Adrenal gland (tissue), 5 donors: ENCODE results near the gene TFF2.

Experiments used
- CTCF ChIP-seq, 6 experiments: fragments of 450-650 bp in 4 of 6; fragments of 200-600 bp in 2 of 6; sonication (generic) in 1 of 6; IDR thresholded peaks; 1 replicate in 5 of 6; 2 replicates in 1 of 6; pipeline versions ENCODE4 v1.5.1 to v1.8.0; 2016 to 2021; ENCODE audit warnings: antibody characterized with exemption in 6 of 6, mild to moderate bottlenecking in 2 of 6, moderate library complexity in 1 of 6
- POLR2A ChIP-seq, 2 donors: fragments of 450-650 bp; IDR thresholded peaks; one replicate each; pipeline ENCODE4 v1.6.1; 2017; ENCODE audit warnings: antibody characterized with exemption in 2 of 2, mild to moderate bottlenecking in 2 of 2, moderate library complexity in 1 of 2
- donor health status: DM: no; HTN: no; CAD: no.

GRCh38 chr21:42316891-42317290 lies 33.9 kb downstream of the TFF2 start:
- TF ChIP-seq POLR2A (IDR thresholded peaks at IDR 0.05) (no peak), CTCF (IDR thresholded peaks at IDR 0.05) (no peak)
